Esophagus squamous epithelium (tissue), 4 donors: ENCODE results near the gene SLC2A8.

Experiments
- POLR2A ChIP-seq, 4 donors: fragments of 450-650 bp; IDR thresholded peaks; one replicate each; pipeline ENCODE4 v1.6.1; 2017; ENCODE audit warnings: antibody characterized with exemption in 4 of 4, mild to moderate bottlenecking in 4 of 4, moderate library complexity in 3 of 4
- TF ChIP-seq, protein P1 (sequence below), 6 experiments: fragments of 450-650 bp in 4 of 6; fragments of 200-600 bp in 2 of 6; sonication (generic) in 2 of 6; IDR thresholded peaks; one replicate each; pipeline ENCODE4 v1.5.1; 2016 to 2019; ENCODE audit warnings: antibody characterized with exemption in 6 of 6, mild to moderate bottlenecking in 4 of 6, moderate library complexity in 4 of 6

DNA sequence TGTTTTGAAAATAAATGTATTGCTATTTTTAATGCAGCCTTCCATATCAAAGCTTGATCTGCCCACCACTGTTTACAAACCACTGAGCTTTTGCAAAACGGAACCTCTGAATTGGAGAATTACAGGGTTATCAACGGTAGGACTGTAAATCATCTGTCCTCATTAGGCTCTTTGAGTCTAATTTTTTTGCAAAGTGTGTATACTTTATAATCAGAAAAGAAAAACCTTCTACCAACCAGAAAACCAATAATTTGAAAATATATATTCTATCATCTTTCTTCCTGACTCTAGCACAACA lies 6.8 kb upstream of the SLC2A8 start:
- TF ChIP-seq, protein P1, sequence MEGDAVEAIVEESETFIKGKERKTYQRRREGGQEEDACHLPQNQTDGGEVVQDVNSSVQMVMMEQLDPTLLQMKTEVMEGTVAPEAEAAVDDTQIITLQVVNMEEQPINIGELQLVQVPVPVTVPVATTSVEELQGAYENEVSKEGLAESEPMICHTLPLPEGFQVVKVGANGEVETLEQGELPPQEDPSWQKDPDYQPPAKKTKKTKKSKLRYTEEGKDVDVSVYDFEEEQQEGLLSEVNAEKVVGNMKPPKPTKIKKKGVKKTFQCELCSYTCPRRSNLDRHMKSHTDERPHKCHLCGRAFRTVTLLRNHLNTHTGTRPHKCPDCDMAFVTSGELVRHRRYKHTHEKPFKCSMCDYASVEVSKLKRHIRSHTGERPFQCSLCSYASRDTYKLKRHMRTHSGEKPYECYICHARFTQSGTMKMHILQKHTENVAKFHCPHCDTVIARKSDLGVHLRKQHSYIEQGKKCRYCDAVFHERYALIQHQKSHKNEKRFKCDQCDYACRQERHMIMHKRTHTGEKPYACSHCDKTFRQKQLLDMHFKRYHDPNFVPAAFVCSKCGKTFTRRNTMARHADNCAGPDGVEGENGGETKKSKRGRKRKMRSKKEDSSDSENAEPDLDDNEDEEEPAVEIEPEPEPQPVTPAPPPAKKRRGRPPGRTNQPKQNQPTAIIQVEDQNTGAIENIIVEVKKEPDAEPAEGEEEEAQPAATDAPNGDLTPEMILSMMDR (IDR thresholded peaks at IDR 0.05), result no peak
- no peak for TF ChIP-seq POLR2A (IDR thresholded peaks at IDR 0.05)
